Thoracic aorta (tissue), 2 donors: ENCODE data around the gene NELL1. TPM values are rescaled to one million over a fixed set of nuclear protein-coding genes. Genes with fewer than 3 reads are reported as not detected.

Source experiments
- ATAC-seq: fragments of 150-250 bp; one replicate; pipeline ENCODE4 v1.8.0; 2017; ENCODE audit warnings: low read depth; ENCODE audit not compliant: insufficient number of reproducible peaks, low FRiP score
- DNase-seq: peaks from one replicate; pipeline ENCODE4 v3.0.0-alpha.2; 2020; ENCODE audit warnings: low spot score
- H3K27ac ChIP-seq, 2 donors: fragments of 200-600 bp; sonication (generic); 1 replicate in 1 of 2; 2 replicates in 1 of 2; pipeline ENCODE4 v1.5.1; 2016; ENCODE audit warnings: mild to moderate bottlenecking in 2 of 2, moderate library complexity in 2 of 2
- H3K27me3 ChIP-seq: fragments of 200-600 bp; sonication (generic); replicated peaks from 2 replicates; pipeline ENCODE4 v1.6.0; 2016; ENCODE audit warnings: mild to moderate bottlenecking; ENCODE audit not compliant: insufficient read depth
- H3K36me3 ChIP-seq: fragments of 200-600 bp; sonication (generic); one replicate; pipeline ENCODE4 v1.5.1; 2016
- H3K4me1 ChIP-seq, 2 donors: fragments of 200-600 bp; sonication (generic); 1 replicate in 1 of 2; 2 replicates in 1 of 2; pipeline versions ENCODE4 v1.5.1 to v1.6.0; 2016; ENCODE audit warnings: low read depth in 2 of 2, mild to moderate bottlenecking in 1 of 2; ENCODE audit not compliant: control insufficient read depth in 1 of 2
- H3K4me3 ChIP-seq: fragments of 200-600 bp; sonication (generic); 2 replicates; pipeline ENCODE4 v1.5.1; 2016; ENCODE audit warnings: mild to moderate bottlenecking
- H3K9me3 ChIP-seq: fragments of 200-600 bp; sonication (generic); 2 replicates; pipeline ENCODE4 v1.5.1; 2016
- total RNA-seq, 2 donors: library from RNA; depleted of rRNA; stranded (reverse); fragments of >200 nt; gene quantifications; one replicate each; pipeline versions ENCODE4 v1.1.0 to v1.2.3, GENCODE V29; 2016
- TF ChIP-seq, protein P1 (sequence below): fragments of 200-600 bp; sonication (generic); IDR thresholded peaks from one replicate; pipeline ENCODE4 v1.5.1; 2019; ENCODE audit warnings: antibody characterized with exemption

The NELL1 gene
- total RNA-seq, 2 donors from 2014 or later: 0.78 TPM; not detected in 1

DNA sequence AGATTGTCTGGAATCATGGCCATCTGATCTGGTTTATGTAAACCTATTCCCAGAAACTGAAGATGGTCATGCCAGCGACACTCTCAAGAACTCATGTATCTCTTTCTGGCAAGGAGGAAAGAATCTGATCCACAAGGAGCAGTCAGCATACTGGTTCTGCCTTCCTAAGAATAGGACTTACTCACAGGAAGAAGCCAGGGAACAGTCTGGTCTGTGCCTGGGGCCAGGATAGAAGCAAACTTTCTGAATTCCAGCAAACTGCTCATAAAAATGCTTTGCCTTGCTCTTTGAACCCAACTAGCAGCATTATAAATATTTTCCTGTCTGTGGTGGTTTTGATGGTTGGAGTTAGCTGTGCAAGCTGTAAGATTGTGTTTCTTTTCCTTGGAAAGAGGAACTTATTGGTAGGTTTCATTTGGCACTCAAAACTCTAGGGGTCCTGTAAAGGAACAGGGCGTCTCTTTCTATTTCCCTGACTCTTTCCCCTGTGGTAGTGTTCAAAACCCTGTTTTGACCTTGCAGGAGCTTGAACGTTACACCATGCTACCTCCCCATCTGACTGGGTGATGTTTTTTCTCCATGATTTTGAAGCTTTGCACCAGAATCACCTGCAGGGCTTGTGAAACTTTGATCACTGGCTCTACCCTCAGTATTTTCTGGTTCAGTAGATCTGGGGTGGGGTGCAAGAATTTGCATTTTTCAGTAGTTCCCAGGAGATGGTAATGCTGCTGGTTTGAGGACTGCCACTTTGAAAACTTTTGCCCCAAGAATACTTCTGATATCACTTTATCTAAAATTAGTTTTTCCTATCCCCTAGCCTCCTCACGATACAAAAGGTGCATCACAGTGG lies 895.7 kb downstream of the NELL1 start:
- ATAC-seq (no peak), DNase-seq (no peak)
- TF ChIP-seq, protein P1, sequence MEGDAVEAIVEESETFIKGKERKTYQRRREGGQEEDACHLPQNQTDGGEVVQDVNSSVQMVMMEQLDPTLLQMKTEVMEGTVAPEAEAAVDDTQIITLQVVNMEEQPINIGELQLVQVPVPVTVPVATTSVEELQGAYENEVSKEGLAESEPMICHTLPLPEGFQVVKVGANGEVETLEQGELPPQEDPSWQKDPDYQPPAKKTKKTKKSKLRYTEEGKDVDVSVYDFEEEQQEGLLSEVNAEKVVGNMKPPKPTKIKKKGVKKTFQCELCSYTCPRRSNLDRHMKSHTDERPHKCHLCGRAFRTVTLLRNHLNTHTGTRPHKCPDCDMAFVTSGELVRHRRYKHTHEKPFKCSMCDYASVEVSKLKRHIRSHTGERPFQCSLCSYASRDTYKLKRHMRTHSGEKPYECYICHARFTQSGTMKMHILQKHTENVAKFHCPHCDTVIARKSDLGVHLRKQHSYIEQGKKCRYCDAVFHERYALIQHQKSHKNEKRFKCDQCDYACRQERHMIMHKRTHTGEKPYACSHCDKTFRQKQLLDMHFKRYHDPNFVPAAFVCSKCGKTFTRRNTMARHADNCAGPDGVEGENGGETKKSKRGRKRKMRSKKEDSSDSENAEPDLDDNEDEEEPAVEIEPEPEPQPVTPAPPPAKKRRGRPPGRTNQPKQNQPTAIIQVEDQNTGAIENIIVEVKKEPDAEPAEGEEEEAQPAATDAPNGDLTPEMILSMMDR: no peak
- Histone ChIP-seq H3K36me3 (no peaks in the 10 kb centered on the region), H3K27ac (no peak overlapping the region), H3K9me3 (no peaks in the 10 kb centered on the region), H3K27me3 (no peaks in the 10 kb centered on the region), H3K4me3 (no peak overlapping the region), H3K4me1 (no peaks in the 10 kb centered on the region)

DNA sequence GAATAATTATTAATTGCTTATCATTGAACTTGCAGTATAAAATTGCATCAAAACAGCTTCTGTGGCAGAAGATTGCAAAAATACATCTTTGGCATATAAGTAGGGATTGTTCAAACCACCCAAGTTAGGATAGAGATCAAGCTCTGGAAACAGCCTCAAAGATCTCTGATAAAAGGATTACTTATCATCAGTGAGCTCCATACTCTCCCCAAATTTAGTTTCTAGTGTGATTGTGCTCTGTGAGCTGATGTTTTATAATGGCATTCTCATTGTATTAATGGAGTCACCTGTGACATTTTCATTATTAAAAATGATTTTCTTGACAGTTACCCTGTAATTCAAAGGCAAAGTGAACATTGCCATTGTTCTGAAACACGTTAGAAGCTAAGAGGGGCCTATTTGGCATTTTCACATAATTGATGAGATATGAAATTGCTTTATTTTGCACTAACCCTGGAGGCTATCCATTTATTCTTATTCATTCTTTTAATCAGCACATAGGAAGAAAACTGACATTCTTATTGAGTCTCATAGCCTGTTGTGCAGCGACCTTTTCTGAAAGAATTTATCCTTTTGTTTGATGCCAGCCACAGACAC lies 897.2 kb downstream of the NELL1 start:
- TF ChIP-seq, protein P1: no peak
- DNase-seq: no peak
- no peaks in the 10 kb centered on the region for H3K36me3 ChIP-seq

DNA sequence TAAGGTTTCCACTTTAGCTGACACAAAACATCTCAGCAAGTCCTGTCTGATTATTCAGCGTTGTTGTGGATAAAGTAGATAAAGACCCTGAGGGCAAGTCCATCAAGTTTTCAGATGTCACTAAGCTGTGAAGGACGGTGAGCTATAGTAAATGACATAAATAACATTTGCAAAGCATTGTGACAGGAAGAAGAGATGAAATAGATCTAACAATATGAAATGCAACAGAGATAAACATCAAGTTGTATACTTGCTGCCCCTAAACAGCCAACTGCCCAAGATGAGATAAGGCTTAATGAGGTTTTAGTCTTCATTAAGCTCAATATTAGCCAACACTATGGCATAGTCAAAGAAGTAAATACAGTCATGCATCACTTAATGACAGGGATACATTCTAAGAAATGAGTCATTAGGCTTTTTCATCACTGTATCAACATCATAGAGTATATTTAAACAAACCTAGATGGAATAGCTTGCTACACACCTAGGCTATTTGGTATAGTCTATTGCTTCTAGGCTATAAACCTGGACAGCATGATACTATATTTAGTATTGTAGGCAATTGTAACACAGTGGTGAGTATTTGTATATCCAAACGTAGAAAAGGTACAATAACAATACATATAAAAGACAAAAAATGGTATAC lies 898.4 kb downstream of the NELL1 start:
- H3K4me1 ChIP-seq: no peaks in the 10 kb centered on the region
- H3K4me3 ChIP-seq: no peak overlapping the region
- no peaks in the 10 kb centered on the region for H3K27me3 ChIP-seq
- DNase-seq: no peak
- no peak for ATAC-seq
- H3K27ac ChIP-seq: no peak overlapping the region
- TF ChIP-seq, protein P1: no peak
- no peaks in the 10 kb centered on the region for H3K36me3 ChIP-seq
- H3K9me3 ChIP-seq: no peaks in the 10 kb centered on the region

More for the DNA sequence above, 897.2 kb downstream of the NELL1 start:
- no peak overlapping the region for H3K27ac ChIP-seq
- H3K4me3 ChIP-seq: no peak overlapping the region
- H3K27me3 ChIP-seq: no peaks in the 10 kb centered on the region
- no peak for ATAC-seq
- H3K9me3 ChIP-seq: no peaks in the 10 kb centered on the region
- no peaks in the 10 kb centered on the region for H3K4me1 ChIP-seq

DNA sequence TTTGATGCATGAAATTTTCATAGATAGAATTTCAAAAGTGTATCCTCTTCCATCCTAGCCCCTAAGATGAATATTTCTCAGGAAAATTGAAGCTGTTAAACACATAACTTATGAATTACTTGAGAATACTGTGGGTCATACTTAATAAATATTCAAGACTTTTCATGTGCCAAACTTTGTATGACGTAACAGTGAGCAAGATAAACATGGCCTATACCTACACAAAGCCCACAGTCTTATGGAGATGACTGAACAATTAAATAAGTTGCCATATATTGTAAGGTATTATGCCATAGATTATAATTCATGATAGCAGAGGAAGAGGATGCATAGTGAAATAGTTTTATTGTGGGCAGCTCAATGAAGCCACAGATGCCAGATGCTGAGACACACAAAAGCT lies 902.8 kb downstream of the NELL1 start:
- Histone ChIP-seq H3K27ac (no peak overlapping the region), H3K27me3 (no peaks in the 10 kb centered on the region), H3K4me1 (no peaks in the 10 kb centered on the region), H3K4me3 (no peak overlapping the region), H3K36me3 (no peaks in the 10 kb centered on the region), H3K9me3 (no peaks in the 10 kb centered on the region)
- DNase-seq: no peak
- TF ChIP-seq, protein P1: no peak
- no peak for ATAC-seq

DNA sequence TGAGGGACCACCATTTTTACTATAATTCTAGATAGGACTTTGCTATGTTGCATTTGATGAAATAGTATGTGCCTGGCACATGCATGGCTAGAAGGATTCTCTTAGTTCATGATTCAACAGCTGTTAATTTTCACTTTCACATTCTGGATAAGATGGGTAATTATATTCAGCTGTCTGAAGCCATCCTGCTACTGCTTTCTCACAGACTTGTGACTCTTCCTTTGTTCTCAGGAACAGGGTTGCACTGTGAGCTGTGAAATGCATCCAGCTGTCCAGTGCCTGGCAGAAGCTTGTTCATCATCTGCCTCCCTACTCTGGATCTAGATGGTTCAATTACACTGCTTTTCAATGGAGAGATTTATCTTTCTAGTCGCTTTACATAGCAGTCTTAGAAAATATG lies 913.4 kb downstream of the NELL1 start:
- Histone ChIP-seq H3K36me3 (no peaks in the 10 kb centered on the region), H3K27me3 (no peaks in the 10 kb centered on the region), H3K9me3 (no peaks in the 10 kb centered on the region), H3K4me3 (no peak overlapping the region), H3K27ac (no peak overlapping the region), H3K4me1 (no peaks in the 10 kb centered on the region)
- TF ChIP-seq, protein P1: no peak
- ATAC-seq (no peak), DNase-seq (no peak)
